ENCODE measurements around the gene BHLHE40. TPM values are rescaled to one million over a fixed set of nuclear protein-coding genes. Genes with fewer than 3 reads are reported as not detected.
A peak's percentile ranks its signal among the peaks of the same experiment; 100 is the strongest.

BHLHE40 gene
- polyA plus RNA-seq, 1 experiment, result 7.6 TPM

- no peak overlapping the region for H3K27ac ChIP-seq (ENCODE audit: low read depth, low read length)
- ChIA-PET POLR2A (no interaction called here), CTCF (interaction anchor here (0.9 to 1.0 kb wide), 3 partner anchors 10 to 282 kb away, joined by 3 read pairs; no protein-coding TSS in a partner anchor)
- no peaks in the 10 kb centered on the region for H3K9me3 ChIP-seq (ENCODE audit: control insufficient read depth, insufficient read depth, low read length)
- TF ChIP-seq, protein P1, sequence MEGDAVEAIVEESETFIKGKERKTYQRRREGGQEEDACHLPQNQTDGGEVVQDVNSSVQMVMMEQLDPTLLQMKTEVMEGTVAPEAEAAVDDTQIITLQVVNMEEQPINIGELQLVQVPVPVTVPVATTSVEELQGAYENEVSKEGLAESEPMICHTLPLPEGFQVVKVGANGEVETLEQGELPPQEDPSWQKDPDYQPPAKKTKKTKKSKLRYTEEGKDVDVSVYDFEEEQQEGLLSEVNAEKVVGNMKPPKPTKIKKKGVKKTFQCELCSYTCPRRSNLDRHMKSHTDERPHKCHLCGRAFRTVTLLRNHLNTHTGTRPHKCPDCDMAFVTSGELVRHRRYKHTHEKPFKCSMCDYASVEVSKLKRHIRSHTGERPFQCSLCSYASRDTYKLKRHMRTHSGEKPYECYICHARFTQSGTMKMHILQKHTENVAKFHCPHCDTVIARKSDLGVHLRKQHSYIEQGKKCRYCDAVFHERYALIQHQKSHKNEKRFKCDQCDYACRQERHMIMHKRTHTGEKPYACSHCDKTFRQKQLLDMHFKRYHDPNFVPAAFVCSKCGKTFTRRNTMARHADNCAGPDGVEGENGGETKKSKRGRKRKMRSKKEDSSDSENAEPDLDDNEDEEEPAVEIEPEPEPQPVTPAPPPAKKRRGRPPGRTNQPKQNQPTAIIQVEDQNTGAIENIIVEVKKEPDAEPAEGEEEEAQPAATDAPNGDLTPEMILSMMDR (IDR thresholded peaks at IDR 0.05; ENCODE audit: low read depth, low read length), result no peak
- no peak for DNase-seq (ENCODE audit: low read depth, low spot score)
- no peaks in the 10 kb centered on the region for H3K27me3 ChIP-seq (ENCODE audit: control insufficient read depth, insufficient read depth, low read length)
- H3K4me3 ChIP-seq (ENCODE audit: low read depth, low read length), result no peak overlapping the region
These were observed 40.8 kb upstream of the BHLHE40 start for GRCh38 chr3:4938281-4938982.

- no peaks in the 10 kb centered on the region for H3K9me3 ChIP-seq (ENCODE audit: control insufficient read depth, insufficient read depth, low read length)
- H3K4me3 ChIP-seq (ENCODE audit: low read depth, low read length), result no peak overlapping the region
- CTCF ChIA-PET, result no interaction called here
- no peak overlapping the region for H3K27ac ChIP-seq (ENCODE audit: low read depth, low read length)
- no peak for DNase-seq (ENCODE audit: low read depth, low spot score)
- TF ChIP-seq, protein P1 (IDR thresholded peaks at IDR 0.05; ENCODE audit: low read depth, low read length), result no peak
- H3K27me3 ChIP-seq (ENCODE audit: control insufficient read depth, insufficient read depth, low read length), result no peaks in the 10 kb centered on the region
- POLR2A ChIA-PET, result interaction anchor here (0.7 kb wide), 1 partner anchor 626 kb away, joined by 10 read pairs; no protein-coding TSS in a partner anchor
These were observed 40.0 kb upstream of the BHLHE40 start for GRCh38 chr3:4939276-4939675.

DNA sequence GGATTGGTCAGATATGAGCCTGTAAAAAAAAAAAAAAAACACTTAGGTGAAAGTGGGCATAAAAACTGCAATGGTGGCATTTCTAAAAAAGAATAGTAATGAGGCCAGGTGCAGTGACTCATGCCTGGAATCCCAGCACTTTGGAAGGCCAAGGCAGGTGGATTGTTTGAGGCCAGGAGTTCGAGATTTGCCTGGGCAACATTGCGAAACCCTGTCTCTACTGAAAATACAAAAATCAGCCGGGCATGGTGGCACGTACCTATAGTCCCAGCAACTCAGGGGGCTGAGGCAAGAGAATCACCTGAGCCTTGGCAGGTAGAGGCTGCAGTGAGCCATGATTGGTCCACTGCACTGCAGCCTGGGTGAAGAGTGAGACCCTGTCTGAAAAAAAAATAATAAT is 38.3 kb upstream of the BHLHE40 start:
- POLR2A ChIA-PET, result no interaction called here
- no peak for DNase-seq (ENCODE audit: low read depth, low spot score)
- Histone ChIP-seq H3K4me3 (ENCODE audit: low read depth, low read length) (no peak overlapping the region), H3K9me3 (ENCODE audit: control insufficient read depth, insufficient read depth, low read length) (no peaks in the 10 kb centered on the region), H3K27ac (ENCODE audit: low read depth, low read length) (no peak overlapping the region), H3K27me3 (ENCODE audit: control insufficient read depth, insufficient read depth, low read length) (no peaks in the 10 kb centered on the region)
- TF ChIP-seq, protein P1 (IDR thresholded peaks at IDR 0.05; ENCODE audit: low read depth, low read length), result no peak
- CTCF ChIA-PET, result no interaction called here

DNA sequence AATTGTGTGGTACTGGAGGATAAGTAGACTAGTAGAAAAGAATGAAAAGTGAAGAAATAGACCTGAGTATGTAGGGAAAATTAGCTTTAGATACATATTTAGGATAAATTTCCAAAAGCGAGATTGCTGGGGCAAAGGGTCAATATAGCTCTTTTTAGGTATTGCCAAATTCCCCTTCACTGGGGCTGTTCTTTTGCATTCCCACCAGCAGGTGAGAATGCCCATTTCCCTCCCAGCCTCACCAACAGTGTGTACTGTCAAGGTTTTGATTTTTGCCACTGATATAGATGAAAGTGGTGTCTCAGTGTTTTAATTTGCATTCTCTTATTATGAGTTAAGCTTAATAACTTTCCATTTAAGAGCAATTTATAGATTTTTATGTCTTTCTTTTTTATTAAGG is 35.7 kb upstream of the BHLHE40 start:
- H3K27me3 ChIP-seq (ENCODE audit: control insufficient read depth, insufficient read depth, low read length), result no peaks in the 10 kb centered on the region
- ChIA-PET POLR2A (no interaction called here), CTCF (interaction anchor here (0.5 to 1.3 kb wide), 8 partner anchors 11 to 409 kb away, joined by 3 to 6 read pairs (median 4); no protein-coding TSS in a partner anchor)
- TF ChIP-seq, protein P1 (IDR thresholded peaks at IDR 0.05; ENCODE audit: low read depth, low read length), result peak; percentile 44
- H3K4me3 ChIP-seq (ENCODE audit: low read depth, low read length), result no peak overlapping the region
- no peak for DNase-seq (ENCODE audit: low read depth, low spot score)
- H3K27ac ChIP-seq (ENCODE audit: low read depth, low read length), result no peak overlapping the region
- H3K9me3 ChIP-seq (ENCODE audit: control insufficient read depth, insufficient read depth, low read length), result no peaks in the 10 kb centered on the region

GRCh38 chr3:4945324-4945723 is 33.9 kb upstream of the BHLHE40 start:
- TF ChIP-seq, protein P1 (IDR thresholded peaks at IDR 0.05; ENCODE audit: low read depth, low read length), result no peak
- H3K27me3 ChIP-seq (ENCODE audit: control insufficient read depth, insufficient read depth, low read length), result no peaks in the 10 kb centered on the region
- POLR2A ChIA-PET, result no interaction called here
- DNase-seq (ENCODE audit: low read depth, low spot score), result no peak
- no peak overlapping the region for H3K4me3 ChIP-seq (ENCODE audit: low read depth, low read length)
- CTCF ChIA-PET, result no interaction called here
- H3K9me3 ChIP-seq (ENCODE audit: control insufficient read depth, insufficient read depth, low read length), result no peaks in the 10 kb centered on the region
- H3K27ac ChIP-seq (ENCODE audit: low read depth, low read length), result no peak overlapping the region
